HL-60/S4 (cell line): ENCODE measurements around the gene ITLN1.
"Not testable (repeated sequence)": the region's sequence is repeated elsewhere in the genome, so short reads cannot be mapped to it uniquely, and the experiment has no call there.

ENCODE experiments used
- in situ Hi-C: fragments of 300-500 bp; cut with MboI; formaldehyde crosslinking; loops from 2 replicates; pipeline ENCODE4 v1.14.3; 2022; ENCODE audit warnings: low sequenced_read_pairs

ITLN1 gene

DNA sequence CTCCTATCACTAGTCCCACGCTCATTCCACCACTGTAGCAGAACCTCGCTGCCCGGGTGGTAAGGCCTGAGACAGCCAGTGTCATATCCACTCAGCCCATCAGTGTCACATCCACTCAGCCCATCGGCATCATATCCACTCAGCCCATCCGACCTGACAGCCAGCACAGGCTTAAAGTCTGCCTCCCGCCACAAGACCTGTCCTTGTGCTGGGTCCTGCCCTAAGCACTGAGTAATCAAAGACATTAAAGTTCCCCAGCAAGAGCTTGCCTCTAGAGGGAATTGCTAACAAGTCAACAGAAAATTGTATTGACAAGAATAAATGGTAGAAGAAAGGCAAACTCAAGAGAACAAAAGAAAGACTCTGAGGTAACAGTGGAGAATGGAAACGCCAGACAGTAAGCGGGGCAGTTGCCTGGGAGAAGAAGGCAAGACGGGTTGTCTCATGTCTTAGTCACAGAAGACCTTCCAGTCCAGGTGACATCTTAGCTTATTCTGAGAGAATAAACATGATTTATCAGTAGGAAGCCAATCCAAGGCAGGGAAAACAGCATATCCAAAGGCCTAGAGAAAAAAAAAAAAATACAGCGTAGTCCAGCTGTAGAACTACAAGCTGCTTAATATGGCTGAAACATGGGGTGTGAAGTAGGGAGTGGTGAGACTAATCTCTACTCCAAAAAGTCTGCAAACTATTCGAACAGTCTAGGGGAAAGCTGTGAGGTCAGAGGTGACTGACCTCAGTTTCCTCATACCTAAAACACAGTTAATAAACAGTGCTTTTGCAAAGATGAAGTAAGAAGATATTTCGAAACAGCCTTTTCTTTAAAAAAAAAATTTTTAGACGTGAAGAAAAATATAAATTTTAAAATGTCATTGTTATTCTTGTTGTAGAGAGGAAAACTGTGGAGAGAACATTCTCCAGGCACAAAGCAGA, 1.1 kb downstream of the ITLN1 start:
- in situ Hi-C loops: no loop called here

DNA sequence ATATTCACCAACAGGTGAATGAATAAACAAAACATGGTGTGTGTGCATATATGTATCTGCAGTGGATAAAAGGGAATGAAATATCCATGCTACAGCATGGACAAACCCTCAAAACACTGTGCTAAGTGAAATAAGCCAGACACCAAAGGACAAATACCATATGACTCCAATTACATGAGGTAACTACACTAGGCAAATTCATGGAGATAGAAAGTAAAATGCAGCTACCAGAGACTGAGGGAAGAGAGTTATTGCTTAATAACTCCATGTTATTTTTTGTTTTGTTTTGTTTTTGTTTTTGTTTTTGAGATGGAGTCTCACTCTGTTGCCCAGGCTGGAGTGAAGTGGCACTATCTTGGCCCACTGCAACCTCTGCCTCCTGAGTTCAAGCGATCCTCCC, 2.4 kb downstream of the ITLN1 start:
- in situ Hi-C loops: no loop called here

DNA sequence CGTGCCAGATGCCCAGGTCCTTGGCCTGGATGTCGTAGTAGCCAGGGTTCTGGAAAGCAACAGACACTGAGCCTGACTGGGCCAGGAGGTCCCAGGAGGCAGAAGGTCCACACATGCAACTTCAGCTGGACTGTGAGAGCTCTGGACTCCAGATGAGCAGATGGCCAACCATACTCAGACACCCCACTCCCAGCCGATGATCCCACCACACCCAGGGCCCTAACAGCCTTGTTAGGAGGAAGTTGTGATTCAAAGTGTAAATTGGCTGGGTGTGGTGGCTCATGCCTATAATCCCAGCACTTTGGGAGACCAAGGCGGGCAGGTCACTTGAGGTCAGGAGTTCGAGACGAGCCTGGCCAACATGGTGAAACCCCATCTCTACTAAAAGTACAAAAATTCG, 3.7 kb downstream of the ITLN1 start:
- in situ Hi-C loops: not testable (repeated sequence)

- in situ Hi-C loops: no loop called here
Measured at GRCh38 chr1:160880216-160880615, 4.8 kb downstream of the ITLN1 start.

GRCh38 chr1:160879056-160879455, 5.9 kb downstream of the ITLN1 start:
- in situ Hi-C loops: no loop called here

GRCh38 chr1:160877221-160877620, 7.8 kb downstream of the ITLN1 start:
- in situ Hi-C loops: no loop called here

DNA sequence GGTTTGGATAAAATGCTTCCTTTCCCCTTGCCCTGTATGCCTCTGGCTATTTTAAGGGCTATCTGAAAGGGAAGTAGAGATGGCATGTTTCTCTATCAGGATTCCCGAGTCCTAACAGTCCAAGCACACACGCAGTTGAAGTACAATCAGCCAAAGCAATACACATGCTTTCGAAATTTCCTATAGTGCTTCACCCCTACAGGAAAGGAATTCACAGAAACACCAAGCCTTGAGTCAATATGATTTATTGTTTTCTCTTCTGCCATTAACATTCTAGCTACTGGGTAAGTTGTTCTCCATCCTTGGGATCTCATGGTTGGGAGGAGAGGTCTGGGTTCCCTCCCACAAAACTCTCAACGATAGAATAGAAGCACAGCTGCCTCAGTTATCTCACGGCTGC, 8.7 kb downstream of the ITLN1 start:
- in situ Hi-C loops: no loop called here

GRCh38 chr1:160875591-160875990, 9.4 kb downstream of the ITLN1 start:
- in situ Hi-C loops: not testable (repeated sequence)

DNA sequence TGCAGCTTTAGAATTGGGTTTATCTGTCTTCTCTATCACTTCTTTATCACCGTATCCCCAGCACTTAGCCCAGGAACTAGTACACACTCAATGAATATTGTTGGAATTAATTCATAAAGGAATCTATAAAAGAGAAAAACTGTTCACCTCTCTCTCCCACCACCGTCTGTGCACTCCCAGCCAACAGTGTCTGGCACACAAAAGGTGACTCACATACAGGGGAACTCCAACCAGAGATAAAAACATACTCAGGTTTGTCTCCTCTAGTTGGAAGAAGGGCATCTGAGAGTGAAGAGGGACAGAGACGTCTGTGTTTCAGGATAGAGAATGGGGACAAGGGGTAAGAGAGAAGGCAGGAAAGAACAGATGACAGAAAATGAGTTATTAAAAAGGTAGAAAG, 10.0 kb downstream of the ITLN1 start:
- in situ Hi-C loops: no loop called here

- in situ Hi-C loops: no loop called here
Measured at GRCh38 chr1:160868141-160868540, 16.8 kb downstream of the ITLN1 start.

DNA sequence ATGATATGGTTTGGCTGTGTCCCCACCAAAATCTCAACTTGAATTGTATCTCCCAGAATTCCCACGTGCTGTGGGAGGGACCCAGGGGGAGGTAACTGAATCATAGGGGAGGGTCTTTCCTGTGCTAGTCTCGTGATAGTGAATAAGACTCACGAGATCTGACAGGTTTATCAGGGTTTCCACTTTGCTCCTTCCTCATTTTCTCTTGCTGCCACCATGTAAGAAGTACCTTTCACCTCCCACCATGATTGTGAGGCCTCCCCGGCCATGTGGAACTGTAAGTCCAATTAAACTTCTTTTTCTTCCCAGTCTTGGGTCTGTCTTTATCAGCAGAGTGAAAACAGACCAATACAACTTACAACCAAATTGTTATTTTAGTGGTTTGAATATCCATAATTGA, 17.3 kb downstream of the ITLN1 start:
- in situ Hi-C loops: not testable (repeated sequence)

DNA sequence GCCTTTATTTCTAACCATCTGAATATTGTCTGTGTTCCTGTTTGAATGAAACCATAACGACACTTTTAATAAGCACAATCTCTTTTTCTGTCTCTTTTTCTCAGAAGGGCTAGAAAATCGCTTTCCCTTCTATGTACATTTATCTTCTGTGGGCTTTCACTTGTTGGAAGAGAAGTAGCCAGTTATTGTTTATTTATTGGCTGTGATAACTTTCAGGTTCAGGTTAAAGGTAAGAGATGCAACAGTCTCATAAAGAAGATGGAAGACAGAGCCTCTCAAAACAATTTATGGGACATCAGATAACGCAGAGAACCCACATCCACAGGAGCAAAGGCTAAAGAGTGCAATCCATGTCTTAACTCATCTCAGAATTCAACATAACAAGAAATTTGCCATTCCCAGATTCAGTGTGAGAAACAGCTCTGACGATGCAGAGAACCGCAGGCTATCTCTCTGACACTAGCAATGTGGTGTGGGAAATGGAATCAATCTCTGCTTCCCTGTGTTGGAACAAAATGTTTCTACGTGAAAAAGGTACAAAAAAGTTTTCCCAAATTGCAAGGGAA, 18.2 kb downstream of the ITLN1 start:
- in situ Hi-C loops: no loop called here

GRCh38 chr1:160866001-160866694, 18.8 kb downstream of the ITLN1 start:
- in situ Hi-C loops: no loop called here

DNA sequence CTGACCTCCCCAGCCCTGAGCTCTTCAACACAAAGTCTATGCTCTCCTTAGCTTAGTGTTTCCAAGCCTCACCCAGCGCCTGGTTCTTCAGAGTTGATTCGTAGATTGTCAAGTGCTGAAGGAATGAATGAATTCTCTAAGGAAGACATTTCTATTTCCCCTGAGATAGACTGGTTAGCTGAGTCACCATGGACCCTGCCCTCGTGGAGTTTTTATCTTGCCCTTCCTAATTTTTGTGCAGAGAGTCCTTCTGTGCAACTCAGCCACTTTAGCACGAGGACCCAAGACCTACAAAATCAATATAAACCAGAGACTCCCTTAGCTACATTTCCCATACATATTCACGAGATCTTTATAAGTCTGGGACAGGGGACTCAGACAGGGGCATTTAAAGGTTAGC, 19.6 kb downstream of the ITLN1 start:
- in situ Hi-C loops: no loop called here

DNA sequence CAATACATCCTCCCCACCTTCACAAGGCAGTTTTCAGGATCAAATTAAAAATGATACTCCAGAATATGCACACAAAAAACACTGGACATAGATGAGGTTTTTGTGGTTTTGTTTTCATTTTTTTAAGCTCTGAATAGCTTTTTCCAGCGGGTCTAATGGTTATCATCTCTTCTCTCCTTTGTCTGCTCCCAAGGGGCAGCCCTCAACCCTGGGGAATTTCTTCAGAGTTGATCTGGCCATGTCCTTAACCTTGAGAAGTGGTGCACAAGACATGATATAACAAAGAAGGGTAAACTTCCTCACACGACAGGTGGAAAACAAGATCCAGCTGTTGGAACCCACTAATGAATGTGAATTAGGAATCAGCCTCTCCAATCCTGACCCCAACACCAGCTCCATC, 20.8 kb downstream of the ITLN1 start:
- in situ Hi-C loops: no loop called here

DNA sequence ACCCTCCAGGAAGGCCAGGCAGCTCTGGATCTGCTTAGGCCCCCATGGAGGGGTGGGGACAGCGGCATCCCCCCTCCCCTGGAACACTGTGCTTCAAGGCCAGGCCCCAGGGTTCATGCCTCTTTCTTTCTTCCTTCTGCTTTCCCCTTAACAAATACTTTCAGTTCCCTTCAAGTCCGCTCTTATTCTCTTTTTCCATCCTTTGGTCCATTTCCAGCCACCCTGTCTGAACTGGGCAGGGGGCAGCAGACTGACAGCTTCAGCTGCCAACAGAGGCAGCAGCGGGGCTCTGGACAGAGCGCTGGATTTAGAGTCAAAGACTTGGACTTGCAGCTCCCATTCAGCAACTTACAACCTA, 21.2 kb downstream of the ITLN1 start:
- in situ Hi-C loops: no loop called here

- in situ Hi-C loops: no loop called here
Measured at GRCh38 chr1:160863061-160863773, 21.8 kb downstream of the ITLN1 start.

DNA sequence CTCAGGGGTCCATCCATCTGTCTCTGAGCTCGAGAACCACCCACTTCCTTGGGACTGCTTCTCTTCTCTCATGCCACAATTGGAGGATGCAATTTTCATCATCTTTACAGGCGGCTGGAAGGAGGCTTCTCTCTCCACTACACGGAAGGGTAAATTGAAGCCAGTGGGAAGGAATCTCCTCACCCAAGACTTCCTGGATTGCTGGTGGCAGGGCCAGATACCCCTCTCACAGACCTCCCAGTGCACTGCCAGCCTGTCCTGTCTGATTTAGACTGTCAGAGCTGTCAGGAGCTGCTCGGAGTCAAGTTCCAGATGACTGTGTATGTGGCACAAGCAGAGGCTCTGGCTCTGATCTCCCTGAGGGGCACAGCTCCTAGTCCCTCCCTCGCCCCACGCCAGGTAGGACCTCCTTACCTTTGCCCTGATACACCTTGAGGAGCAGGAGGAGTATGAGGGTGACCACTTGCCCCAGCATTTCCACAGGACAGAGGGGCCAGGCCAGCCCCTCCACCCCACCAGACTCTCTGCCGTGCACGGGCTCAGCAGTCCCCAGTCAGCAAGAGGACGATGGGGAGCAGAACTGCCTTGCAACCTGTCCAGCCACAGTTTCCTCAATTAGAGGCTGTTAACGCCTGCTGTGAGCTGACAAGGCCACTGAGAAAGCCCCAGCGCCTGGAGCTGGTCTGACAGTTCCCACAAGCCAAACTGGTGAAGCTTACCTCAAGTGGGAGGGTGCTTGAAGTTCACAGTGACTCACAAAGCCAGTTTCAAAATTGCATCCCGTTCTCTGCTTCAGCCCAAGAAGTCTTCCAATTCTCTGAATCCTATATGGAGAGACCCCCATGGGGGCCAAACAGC, 22.5 kb downstream of the ITLN1 start, which contains the start of gene CD244:
Gene CD244, minus strand, starts transcription at position 685 of the 858 bp plus-strand sequence. Its CDS starts 210 bp downstream, at position 475.
- in situ Hi-C loops: no loop called here

- in situ Hi-C loops: no loop called here
Measured at GRCh38 chr1:160860840-160861505, 24.0 kb downstream of the ITLN1 start.

DNA sequence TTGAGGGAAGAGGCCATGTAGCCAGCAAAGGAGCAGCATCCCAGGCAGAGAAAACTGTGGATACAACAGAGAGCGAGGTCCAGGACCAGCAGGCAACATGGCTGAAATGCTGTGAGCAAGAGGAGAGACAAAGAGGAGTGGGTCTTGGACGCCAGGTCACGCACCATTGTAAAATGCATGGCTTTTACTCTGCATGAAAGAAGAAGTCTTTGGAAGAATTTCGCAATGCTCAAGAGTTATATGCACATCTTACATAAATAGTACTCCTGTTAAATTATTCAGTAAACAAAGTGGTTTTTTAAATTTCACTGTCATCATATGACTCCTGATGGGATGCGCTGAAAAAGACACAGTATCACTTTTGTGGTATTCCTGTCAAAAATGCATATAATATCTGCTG, 25.8 kb downstream of the ITLN1 start:
- in situ Hi-C loops: no loop called here
